Lung (tissue), 12 donors: ENCODE measurements around the gene BMP2. TPM values are rescaled to one million over a fixed set of nuclear protein-coding genes. Genes with fewer than 3 reads are reported as not detected.

Source experiments
- ATAC-seq: fragments of 200-7000 bp; cut with Tn5 transposase; one replicate; pipeline ENCODE4 v1.9.1; 2020; ENCODE audit warnings: moderate number of reproducible peaks; ENCODE audit not compliant: insufficient read depth, low FRiP score
- DNase-seq, 3 donors: peaks; one replicate each; pipeline ENCODE4 v3.0.0-alpha.2; 2013 to 2017
- H3K27ac ChIP-seq, 2 donors: one replicate each; pipeline ENCODE4 v1.5.1; 2013; ENCODE audit warnings: mild to moderate bottlenecking in 2 of 2, moderate library complexity in 2 of 2, control low read depth in 1 of 2, inconsistent platforms in 1 of 2, low read depth in 1 of 2, low read length in 1 of 2
- H3K27me3 ChIP-seq, 3 donors: one replicate each; pipeline ENCODE4 v1.5.1; 2013; ENCODE audit warnings: low read length in 2 of 3; ENCODE audit not compliant: control insufficient read depth in 3 of 3, insufficient read depth in 3 of 3
- H3K36me3 ChIP-seq, 4 donors: one replicate each; pipeline ENCODE4 v1.5.1; 2013; ENCODE audit warnings: low read length in 4 of 4, mild to moderate bottlenecking in 1 of 4, moderate library complexity in 1 of 4; ENCODE audit not compliant: control insufficient read depth in 4 of 4, insufficient read depth in 4 of 4
- H3K4me1 ChIP-seq, 5 donors: one replicate each; pipeline ENCODE4 v1.5.1; 2013; ENCODE audit warnings: low read length in 5 of 5, mild to moderate bottlenecking in 2 of 5, moderate library complexity in 1 of 5; ENCODE audit not compliant: control insufficient read depth in 5 of 5, insufficient read depth in 5 of 5
- H3K4me3 ChIP-seq: one replicate; pipeline ENCODE4 v1.5.1; 2013; ENCODE audit warnings: mild to moderate bottlenecking, control low read depth, moderate library complexity
- H3K9ac ChIP-seq, 2 donors: one replicate each; pipeline ENCODE4 v1.5.1; 2013; ENCODE audit warnings: low read length in 2 of 2, control low read depth in 1 of 2; ENCODE audit not compliant: insufficient read depth in 1 of 2
- H3K9me3 ChIP-seq, 4 donors: one replicate each; pipeline ENCODE4 v1.5.1; 2013; ENCODE audit warnings: low read length in 3 of 4, mild to moderate bottlenecking in 1 of 4, moderate library complexity in 1 of 4; ENCODE audit not compliant: control insufficient read depth in 4 of 4, insufficient read depth in 3 of 4
- WGBS, 2 donors: extraction: QIAGEN DNeasy Blood & Tissue Kit; methylation state at CpG; one replicate each; pipeline ENCODE4 v1.1.7; 2013; 5-methylcytosine and 5-hydroxymethylcytosine counted together
- polyA plus RNA-seq, 2 donors: library from polyadenylated mRNA; stranded (reverse); fragments of 200-250 nt; gene quantifications; one replicate each; pipeline ENCODE4 v1.2.1, GENCODE V29; 2013
- total RNA-seq, 2 donors: library from RNA; depleted of rRNA in 1 of 2; stranded (reverse); fragments of >200 nt in 1 of 2; gene quantifications; one replicate each; pipeline ENCODE4 v1.2.1, GENCODE V29; 2014 to 2021
- TF ChIP-seq, protein P1 (sequence below): IDR thresholded peaks from 2 replicates; pipeline ENCODE4 v1.5.1; 2012; ENCODE audit warnings: mild to moderate bottlenecking; ENCODE audit errors: control extremely low read depth, extremely low read depth
- donor health status: control.
- donor health status: control.
- donor health status: Bipolar disorder and iron deficiency.
- donor health status: healthy.
- donor health status: DM: yes; HTN: yes; CAD: no.

Gene BMP2
- total and polyA plus RNA-seq, 4 donors: 11.4 to 29.4 (median 21.3) TPM

DNA sequence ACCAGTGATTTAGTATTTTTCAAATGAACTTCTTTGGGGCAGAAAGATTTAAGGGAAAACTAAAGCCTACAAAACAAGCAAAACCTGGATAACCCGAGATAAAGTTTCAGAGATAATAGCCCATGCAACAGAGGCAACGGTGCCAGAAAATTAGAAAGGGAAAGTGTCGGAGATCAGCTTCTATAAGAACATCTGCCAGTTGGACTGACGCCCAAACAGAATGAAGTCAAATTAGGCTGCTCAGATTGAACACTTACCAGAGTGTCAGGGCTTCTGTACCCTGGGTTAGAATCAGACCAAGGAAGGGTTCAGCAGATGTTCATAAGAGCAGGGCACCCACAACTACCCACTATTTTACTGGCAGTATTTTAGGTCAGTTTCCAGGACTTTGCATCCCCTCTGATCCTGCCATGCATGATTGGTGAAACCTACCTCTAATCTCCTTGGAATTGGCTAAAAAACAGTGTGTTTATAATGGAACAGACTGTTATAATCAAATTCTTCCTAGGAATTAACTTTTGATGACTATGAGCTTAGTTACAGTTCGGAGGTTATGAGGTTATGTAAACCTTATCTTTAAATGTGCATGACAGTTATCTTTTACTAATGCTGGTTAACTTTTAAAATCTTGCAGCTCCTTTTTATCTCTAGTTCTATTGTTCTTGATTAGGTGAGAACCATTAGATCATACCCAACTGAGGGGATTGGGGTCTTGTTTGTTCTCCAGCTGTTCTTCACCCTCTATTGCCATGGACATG lies 13.1 kb downstream of the BMP2 start:
- Histone ChIP-seq H3K27ac (no peak overlapping the region), H3K4me1 (peaks cover 0 to 50% (median 12%) of the 10 kb centered on the region in 5 donors), H3K36me3 (peaks cover 0 to 11% (median 6%) of the 10 kb centered on the region in 4 donors), H3K4me3 (no peak overlapping the region), H3K9ac (no peak overlapping the region), H3K9me3 (peaks cover 0 to 2% (median 0%) of the 10 kb centered on the region in 4 donors), H3K27me3 (no peaks in the 10 kb centered on the region)
- TF ChIP-seq, protein P1, sequence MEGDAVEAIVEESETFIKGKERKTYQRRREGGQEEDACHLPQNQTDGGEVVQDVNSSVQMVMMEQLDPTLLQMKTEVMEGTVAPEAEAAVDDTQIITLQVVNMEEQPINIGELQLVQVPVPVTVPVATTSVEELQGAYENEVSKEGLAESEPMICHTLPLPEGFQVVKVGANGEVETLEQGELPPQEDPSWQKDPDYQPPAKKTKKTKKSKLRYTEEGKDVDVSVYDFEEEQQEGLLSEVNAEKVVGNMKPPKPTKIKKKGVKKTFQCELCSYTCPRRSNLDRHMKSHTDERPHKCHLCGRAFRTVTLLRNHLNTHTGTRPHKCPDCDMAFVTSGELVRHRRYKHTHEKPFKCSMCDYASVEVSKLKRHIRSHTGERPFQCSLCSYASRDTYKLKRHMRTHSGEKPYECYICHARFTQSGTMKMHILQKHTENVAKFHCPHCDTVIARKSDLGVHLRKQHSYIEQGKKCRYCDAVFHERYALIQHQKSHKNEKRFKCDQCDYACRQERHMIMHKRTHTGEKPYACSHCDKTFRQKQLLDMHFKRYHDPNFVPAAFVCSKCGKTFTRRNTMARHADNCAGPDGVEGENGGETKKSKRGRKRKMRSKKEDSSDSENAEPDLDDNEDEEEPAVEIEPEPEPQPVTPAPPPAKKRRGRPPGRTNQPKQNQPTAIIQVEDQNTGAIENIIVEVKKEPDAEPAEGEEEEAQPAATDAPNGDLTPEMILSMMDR: no peak
- WGBS, 2 donors: 70 to 84% methylated on average over 5 of the region's 5 CpGs
- ATAC-seq: no peak
- peak; percentile 69 to 92 (median 85) for DNase-seq

DNA sequence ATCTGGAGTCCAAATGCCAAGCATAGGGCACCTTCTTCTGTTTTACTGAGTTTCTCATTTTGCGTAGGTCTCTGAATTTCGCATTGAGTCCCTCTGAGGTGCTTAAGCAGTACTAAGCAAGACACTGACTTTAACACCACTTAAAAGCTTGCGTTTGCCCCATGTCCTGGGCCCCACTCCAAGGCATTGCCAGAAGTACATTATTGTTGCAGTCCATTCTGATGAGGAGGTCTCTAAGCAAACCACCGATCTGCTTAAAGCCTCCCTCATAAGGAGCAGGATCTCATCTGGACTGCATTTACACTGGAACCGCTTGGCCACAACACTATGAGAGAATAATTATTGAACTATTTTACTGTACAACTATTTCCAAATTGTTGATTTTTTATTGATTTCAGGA lies 16.3 kb downstream of the BMP2 start:
- Histone ChIP-seq H3K36me3 (peaks cover 0 to 3% (median under 1%) of the 10 kb centered on the region in 4 donors), H3K27me3 (no peaks in the 10 kb centered on the region), H3K27ac (no peak overlapping the region), H3K4me3 (no peak overlapping the region), H3K4me1 (peaks cover 0 to 44% (median 12%) of the 10 kb centered on the region in 5 donors), H3K9me3 (peaks cover 0 to under 1% (median 0%) of the 10 kb centered on the region in 4 donors), H3K9ac (no peak overlapping the region)
- 69 to 80% methylated on average over 5 of the region's 5 CpGs for WGBS, 2 donors
- peak in 2 of 3 donors; percentile 43 to 55 for DNase-seq
- TF ChIP-seq, protein P1: no peak
- ATAC-seq: no peak

DNA sequence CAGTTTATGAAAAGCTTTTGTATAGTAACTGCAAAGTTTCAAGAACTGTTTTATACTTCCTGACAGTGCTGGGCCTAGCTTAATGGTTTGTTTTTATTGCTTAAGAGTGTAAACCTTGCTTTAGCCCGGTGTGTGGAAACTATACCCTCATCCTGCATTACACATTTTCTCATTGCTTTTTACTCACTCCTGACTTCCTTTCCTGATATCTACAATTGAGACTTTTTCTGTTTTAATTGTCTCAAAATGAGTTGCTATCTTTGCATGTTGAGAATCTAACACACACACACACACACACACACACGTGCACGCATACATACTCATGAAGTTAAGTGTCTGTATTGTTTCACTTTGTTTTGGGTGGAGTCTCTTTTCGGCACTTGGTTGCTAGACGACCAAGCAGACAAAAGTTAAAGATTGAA lies 16.7 kb downstream of the BMP2 start:
- Histone ChIP-seq H3K9me3 (no peaks in the 10 kb centered on the region), H3K36me3 (peaks cover 0 to 2% (median 0%) of the 10 kb centered on the region in 4 donors), H3K27ac (no peak overlapping the region), H3K4me1 (peaks cover 0 to 43% (median 12%) of the 10 kb centered on the region in 5 donors), H3K27me3 (no peaks in the 10 kb centered on the region), H3K4me3 (no peak overlapping the region), H3K9ac (no peak overlapping the region)
- DNase-seq (peak; percentile 53 to 59 (median 53)), ATAC-seq (no peak)
- TF ChIP-seq, protein P1: no peak
- whole genome bisulfite sequencing, 2 donors: 45 to 47% methylated on average over 5 of the region's 5 CpGs
